B cell (primary cell): ENCODE data around the gene ACTN1. TPM values are rescaled to one million over a fixed set of nuclear protein-coding genes. Genes with fewer than 3 reads are reported as not detected.

Source experiments
- ATAC-seq: fragments of 200-7000 bp; cut with Tn5 transposase; one replicate; pipeline ENCODE4 v1.10.0; 2021; ENCODE audit warnings: low read depth, mild to moderate bottlenecking, moderate number of reproducible peaks, moderate library complexity
- CTCF ChIA-PET: fragments of 350-600 bp; sonication (Branson Sonifier 250); formaldehyde crosslinking; loops from one replicate; lab custom pipeline; 2021; ENCODE audit warnings: antibody characterized with exemption, inconsistent platforms; lab: Charles Lee
- POLR2A ChIA-PET: fragments of 350-600 bp; sonication (Branson Sonifier 250); formaldehyde crosslinking; loops from one replicate; lab custom pipeline; 2021; ENCODE audit warnings: antibody characterized with exemption; lab: Charles Lee
- DNase-seq: peaks from one replicate; pipeline ENCODE4 v3.0.0; 2013
- H2AFZ ChIP-seq: 2 replicates; pipeline ENCODE4 v1.6.1; 2012; ENCODE audit warnings: mild to moderate bottlenecking, low read depth, low read length; ENCODE audit not compliant: insufficient read depth, poor library complexity, severe bottlenecking
- H3K27ac ChIP-seq, 2 donors: 1 replicate in 1 of 2; 2 replicates in 1 of 2; pipeline ENCODE4 v1.5.1; 2012 to 2013; ENCODE audit warnings: low read length in 2 of 2, mild to moderate bottlenecking in 2 of 2, moderate library complexity in 1 of 2
- H3K27me3 ChIP-seq, 4 experiments: fragments of 200-600 bp in 1 of 4; sonication (generic) in 1 of 4; replicated peaks in 1 of 4; 1 replicate in 2 of 4; 2 replicates in 2 of 4; pipeline versions ENCODE4 v1.6.1 to v1.7.0; 2013 to 2016; ENCODE audit warnings: low read length in 3 of 4, mild to moderate bottlenecking in 2 of 4, mixed read lengths in 1 of 4, moderate library complexity in 1 of 4; ENCODE audit not compliant: insufficient read depth in 4 of 4, control insufficient read depth in 3 of 4; ENCODE audit errors: control extremely low read depth in 1 of 4
- H3K36me3 ChIP-seq, 2 experiments: replicated peaks in 1 of 2; 1 replicate in 1 of 2; 2 replicates in 1 of 2; pipeline versions ENCODE4 v1.6.1 to v1.7.1; 2013; ENCODE audit warnings: low read length in 1 of 2; ENCODE audit not compliant: insufficient read depth in 2 of 2, control insufficient read depth in 1 of 2; ENCODE audit errors: control extremely low read depth in 1 of 2, extremely low read depth in 1 of 2
- H3K4me1 ChIP-seq, 2 donors: fragments of 200-600 bp in 1 of 2; sonication (generic) in 1 of 2; 1 replicate in 1 of 2; 2 replicates in 1 of 2; pipeline versions ENCODE4 v1.5.1 to v1.6.1; 2013 to 2017; ENCODE audit warnings: low read length in 2 of 2; ENCODE audit not compliant: control insufficient read depth in 2 of 2, insufficient read depth in 2 of 2
- H3K4me2 ChIP-seq: replicated peaks from 2 replicates; pipeline ENCODE3; 2012; ENCODE audit warnings: mild to moderate bottlenecking, low read depth, low read length; ENCODE audit not compliant: poor library complexity, severe bottlenecking
- H3K4me3 ChIP-seq, 5 experiments: fragments of 200-600 bp in 1 of 5; sonication (generic) in 1 of 5; 1 replicate in 3 of 5; 2 replicates in 2 of 5; pipeline versions ENCODE4 v1.5.1 to v1.7.0; 2011 to 2016; ENCODE audit warnings: low read length in 4 of 5, mild to moderate bottlenecking in 4 of 5, low read depth in 2 of 5, control low read depth in 1 of 5, moderate library complexity in 1 of 5; ENCODE audit not compliant: insufficient read depth in 1 of 5; ENCODE audit errors: control extremely low read depth in 1 of 5, extremely low read depth in 1 of 5
- H3K79me2 ChIP-seq: fragments of 200-600 bp; sonication (generic); one replicate; pipeline ENCODE4 v1.6.0; 2016; ENCODE audit warnings: low read length; ENCODE audit not compliant: control insufficient read depth, insufficient read depth
- H3K9ac ChIP-seq: fragments of 200-600 bp; sonication (generic); 2 replicates; pipeline ENCODE4 v1.6.1; 2017; ENCODE audit warnings: mild to moderate bottlenecking, low read length, moderate library complexity
- H3K9me3 ChIP-seq, 3 donors: one replicate each; pipeline versions ENCODE4 v1.6.1 to v1.7.1; 2013; ENCODE audit warnings: low read length in 2 of 3; ENCODE audit not compliant: control insufficient read depth in 2 of 3, insufficient read depth in 1 of 3; ENCODE audit errors: control extremely low read depth in 1 of 3
- H4K20me1 ChIP-seq: 2 replicates; pipeline ENCODE4 v1.6.0; 2012; ENCODE audit warnings: mild to moderate bottlenecking, low read length; ENCODE audit not compliant: insufficient read depth, control insufficient read depth, poor library complexity, severe bottlenecking
- H3K27ac Mint-ChIP-seq: one replicate; pipeline ENCODE4 v1.8.0; 2021; ENCODE audit warnings: mixed read lengths
- H3K27me3 Mint-ChIP-seq: one replicate; pipeline ENCODE4 v1.8.0; 2021; ENCODE audit warnings: mixed read lengths
- H3K4me1 Mint-ChIP-seq: one replicate; pipeline ENCODE4 v1.8.0; 2021; ENCODE audit warnings: mixed read lengths
- H3K4me3 Mint-ChIP-seq: one replicate; pipeline ENCODE4 v1.8.0; 2021; ENCODE audit warnings: mixed read lengths
- H3K9me3 Mint-ChIP-seq: one replicate; pipeline ENCODE4 v1.8.0; 2022; ENCODE audit warnings: mixed read lengths; ENCODE audit not compliant: insufficient read depth
- CTCF ChIP-seq: fragments of 200-600 bp; IDR thresholded peaks from one replicate; pipeline ENCODE4 v1.8.0; 2022; ENCODE audit warnings: antibody characterized with exemption, mild to moderate bottlenecking
- EZH2 ChIP-seq: IDR thresholded peaks from 2 replicates; pipeline ENCODE4 v1.6.1; 2012; ENCODE audit warnings: borderline replicate concordance, low read depth, mild to moderate bottlenecking, moderate library complexity, low read length; ENCODE audit not compliant: insufficient read depth, poor library complexity, severe bottlenecking
- WGBS: methylation state at CpG from one replicate; pipeline ENCODE4 v1.1.5; 2013; ENCODE audit warnings: missing lambda C conversion rate; ENCODE audit not compliant: insufficient coverage; 5-methylcytosine and 5-hydroxymethylcytosine counted together
- intact Hi-C: fragments of 100-400 bp; cut with micrococcal nuclease; formaldehyde crosslinking; loops from one replicate; pipeline ENCODE4 v1.10.0; 2022
- polyA plus RNA-seq: library from polyadenylated mRNA; depleted of rRNA; stranded (reverse); fragments of >200 nt; gene quantifications from 2 replicates; pipeline ENCODE4 v1.2.3, GENCODE V29; 2012
- total RNA-seq, 2 donors: library from RNA; stranded (reverse); fragments of 120-200 nt in 1 of 2; gene quantifications; 1 replicate in 1 of 2; 2 replicates in 1 of 2; pipeline versions ENCODE4 v1.2.3 to v1.2.4, GENCODE V29; 2013 to 2022

ACTN1 gene
- total and polyA plus RNA-seq, 2 donors (not counting 1 experiment from before 2014, with no cell fraction given), result 0.74 to 0.89 TPM

GRCh38 chr14:68955164-68955850 lies 23.8 kb downstream of the ACTN1 start:
- Histone ChIP-seq H3K27me3 (peaks cover 0 to 12% (median 0%) of the 10 kb centered on the region in 4 experiments), H3K4me1 (no peaks in the 10 kb centered on the region), H3K4me3 (no peak overlapping the region), H3K4me2 (no peak overlapping the region), H3K27ac (no peak overlapping the region), H3K36me3 (no peaks in the 10 kb centered on the region), H4K20me1 (no peaks in the 10 kb centered on the region), H3K79me2 (no peaks in the 10 kb centered on the region), H3K9me3 (no peaks in the 10 kb centered on the region), H2AFZ (no peak overlapping the region), H3K9ac (no peak overlapping the region)
- Mint-ChIP-seq H3K4me3 (no peak overlapping the region), H3K9me3 (no peaks in the 10 kb centered on the region), H3K27ac (no peak overlapping the region), H3K27me3 (peaks cover 23% of the 10 kb centered on the region), H3K4me1 (no peaks in the 10 kb centered on the region)
- DNase-seq (no peak), ATAC-seq (no peak)
- CTCF ChIA-PET, result no interaction called here
- 94% methylated on average over 9 of the region's 10 CpGs for WGBS
- intact Hi-C loops, result no loop called here
- POLR2A ChIA-PET, result no interaction called here
- no peak for TF ChIP-seq CTCF
- TF ChIP-seq EZH2, result no peak

GRCh38 chr14:68953196-68953555 lies 25.9 kb downstream of the ACTN1 start:
- intact Hi-C loops, result no loop called here
- Histone ChIP-seq H2AFZ (no peak overlapping the region), H3K9me3 (no peaks in the 10 kb centered on the region), H3K79me2 (no peaks in the 10 kb centered on the region), H3K4me3 (no peak overlapping the region), H3K9ac (no peak overlapping the region), H3K27me3 (peaks cover 0 to 9% (median 0%) of the 10 kb centered on the region in 4 experiments), H3K4me2 (no peak overlapping the region), H4K20me1 (no peaks in the 10 kb centered on the region), H3K36me3 (no peaks in the 10 kb centered on the region), H3K4me1 (no peaks in the 10 kb centered on the region), H3K27ac (no peak overlapping the region)
- POLR2A ChIA-PET, result no interaction called here
- ATAC-seq, result no peak
- CTCF ChIA-PET, result interaction anchor here (0.5 kb wide), 1 partner anchor 91 kb away, joined by 3 read pairs; no protein-coding TSS in a partner anchor
- DNase-seq, result no peak
- Mint-ChIP-seq H3K4me3 (no peak overlapping the region), H3K27ac (no peak overlapping the region), H3K27me3 (peaks cover 26% of the 10 kb centered on the region), H3K4me1 (peaks cover under 1% of the 10 kb centered on the region), H3K9me3 (no peaks in the 10 kb centered on the region)
- TF ChIP-seq CTCF, result no peak
- no peak for TF ChIP-seq EZH2
- WGBS, result 98% methylated on average over 4 of the region's 4 CpGs
